Spinal cord (tissue), 10 donors: ENCODE data around the gene GDAP2. TPM values are rescaled to one million over a fixed set of nuclear protein-coding genes. Genes with fewer than 3 reads are reported as not detected.

Experiments
- DNase-seq, 6 donors: peaks; one replicate each; pipeline versions ENCODE4 v3.0.0 to v3.0.0-alpha.2; 2013 to 2015; ENCODE audit warnings: low spot score in 6 of 6, low read depth in 4 of 6
- H3K27ac ChIP-seq: one replicate; pipeline ENCODE4 v1.5.1; 2013; ENCODE audit warnings: low read depth, low read length, control low read depth
- H3K27me3 ChIP-seq: one replicate; pipeline ENCODE4 v1.6.1; 2013; ENCODE audit warnings: low read length; ENCODE audit not compliant: control insufficient read depth, insufficient read depth
- H3K36me3 ChIP-seq: one replicate; pipeline ENCODE4 v1.6.1; 2013; ENCODE audit warnings: low read length; ENCODE audit not compliant: control insufficient read depth, insufficient read depth
- H3K4me1 ChIP-seq: one replicate; pipeline ENCODE4 v1.6.1; 2013; ENCODE audit warnings: low read length; ENCODE audit not compliant: control insufficient read depth, insufficient read depth
- H3K4me3 ChIP-seq: one replicate; pipeline ENCODE4 v1.5.1; 2013; ENCODE audit warnings: low read depth, low read length, control low read depth
- H3K9me3 ChIP-seq: one replicate; pipeline ENCODE4 v1.6.1; 2013; ENCODE audit warnings: low read length; ENCODE audit not compliant: control insufficient read depth, insufficient read depth
- WGBS: methylation state at CpG from one replicate; pipeline ENCODE4 v1.1.5; 2013; ENCODE audit warnings: missing lambda C conversion rate; ENCODE audit not compliant: insufficient coverage; 5-methylcytosine and 5-hydroxymethylcytosine counted together
- polyA plus RNA-seq, 2 donors: library from polyadenylated mRNA; unstranded; fragments of 120-200 nt; gene quantifications; one replicate each; pipeline ENCODE4 v1.2.1, GENCODE V29; 2013; ENCODE audit not compliant: insufficient read length in 2 of 2
- total RNA-seq, 2 donors: library from RNA; depleted of rRNA in 1 of 2; stranded (reverse); fragments of 120-200 nt in 1 of 2; fragments of >200 nt in 1 of 2; gene quantifications; one replicate each; pipeline versions ENCODE4 v1.2.3 to v1.2.4, GENCODE V29; 2013 to 2014
- donor health status: healthy.

Gene GDAP2
- total and polyA plus RNA-seq, 4 donors, result 11.0 to 43.7 (median 20.8) TPM

GRCh38 chr1:117820694-117821381, 108.6 kb downstream of the GDAP2 start:
- Histone ChIP-seq H3K9me3 (no peaks in the 10 kb centered on the region), H3K27ac (no peak overlapping the region), H3K36me3 (no peaks in the 10 kb centered on the region), H3K4me1 (peaks cover 3% of the 10 kb centered on the region), H3K27me3 (no peaks in the 10 kb centered on the region), H3K4me3 (no peak overlapping the region)
- 93% methylated on average over 4 of the region's 7 CpGs for WGBS
- DNase-seq, result no peak

- 90% methylated on average over 2 of the region's 2 CpGs for WGBS
Observed at GRCh38 chr1:117820096-117820495, 109.3 kb downstream of the GDAP2 start.

GRCh38 chr1:117819301-117819700, 110.1 kb downstream of the GDAP2 start:
- DNase-seq, result no peak
- H3K9me3 ChIP-seq, result no peaks in the 10 kb centered on the region
- H3K4me3 ChIP-seq, result no peak overlapping the region
- H3K4me1 ChIP-seq, result peaks cover 3% of the 10 kb centered on the region
- 0% methylated on average over 2 of the region's 4 CpGs for WGBS
- no peaks in the 10 kb centered on the region for H3K36me3 ChIP-seq
- no peaks in the 10 kb centered on the region for H3K27me3 ChIP-seq
- H3K27ac ChIP-seq, result no peak overlapping the region

More at GRCh38 chr1:117820096-117820495, 109.3 kb downstream of the GDAP2 start:
- Histone ChIP-seq H3K36me3 (no peaks in the 10 kb centered on the region), H3K27ac (no peak overlapping the region), H3K9me3 (no peaks in the 10 kb centered on the region), H3K4me1 (peaks cover 3% of the 10 kb centered on the region), H3K4me3 (no peak overlapping the region), H3K27me3 (no peaks in the 10 kb centered on the region)
- DNase-seq, result no peak

- 97% methylated on average over 8 of the region's 8 CpGs for WGBS
- Histone ChIP-seq H3K4me1 (peaks cover 3% of the 10 kb centered on the region), H3K4me3 (no peak overlapping the region), H3K27ac (no peak overlapping the region), H3K27me3 (no peaks in the 10 kb centered on the region), H3K36me3 (no peaks in the 10 kb centered on the region), H3K9me3 (no peaks in the 10 kb centered on the region)
- DNase-seq, result no peak
Observed at GRCh38 chr1:117818456-117818855, 111.0 kb downstream of the GDAP2 start.

GRCh38 chr1:117817629-117818028, 111.8 kb downstream of the GDAP2 start:
- Histone ChIP-seq H3K4me1 (peaks cover 3% of the 10 kb centered on the region), H3K9me3 (no peaks in the 10 kb centered on the region), H3K4me3 (no peak overlapping the region), H3K27me3 (no peaks in the 10 kb centered on the region), H3K36me3 (no peaks in the 10 kb centered on the region), H3K27ac (no peak overlapping the region)
- 96% methylated on average over 5 of the region's 5 CpGs for WGBS
- no peak for DNase-seq

- no peak overlapping the region for H3K27ac ChIP-seq
- 54% methylated on average over 7 of the region's 9 CpGs for WGBS
- H3K27me3 ChIP-seq, result no peaks in the 10 kb centered on the region
- H3K9me3 ChIP-seq, result no peaks in the 10 kb centered on the region
- H3K4me3 ChIP-seq, result no peak overlapping the region
- DNase-seq, result no peak
- no peaks in the 10 kb centered on the region for H3K36me3 ChIP-seq
- H3K4me1 ChIP-seq, result no peaks in the 10 kb centered on the region
Observed at GRCh38 chr1:117815926-117816325, 113.5 kb downstream of the GDAP2 start.

- no peaks in the 10 kb centered on the region for H3K27me3 ChIP-seq
- 86% methylated on average over 3 of the region's 6 CpGs for WGBS
- peak in 1 of 6 donors; percentile 9 for DNase-seq
- no peaks in the 10 kb centered on the region for H3K36me3 ChIP-seq
- H3K27ac ChIP-seq, result no peak overlapping the region
- H3K4me3 ChIP-seq, result no peak overlapping the region
- no peaks in the 10 kb centered on the region for H3K9me3 ChIP-seq
- no peaks in the 10 kb centered on the region for H3K4me1 ChIP-seq
Observed at GRCh38 chr1:117814856-117815797, 114.3 kb downstream of the GDAP2 start.

Other genes with a start within 250 kb of the GDAP2 start
- gene WDR3, start 118 bp upstream of the GDAP2 start, total RNA-seq, result 10 to 100 TPM; 16.2 to 26.0 TPM
- 10 to 100 TPM; 15.4 to 26.0 TPM for gene WDR3, start 118 bp upstream of the GDAP2 start, polyA plus RNA-seq